Neural crest cell (in vitro differentiated cells): ENCODE results near the gene CCT4. TPM values are rescaled to one million over a fixed set of nuclear protein-coding genes. Genes with fewer than 3 reads are reported as not detected.
A peak's percentile ranks its signal among the peaks of the same experiment; 100 is the strongest.
"Not testable (repeated sequence)": the region's sequence is repeated elsewhere in the genome, so short reads cannot be mapped to it uniquely, and the experiment has no call there.

Source experiments
- DNase-seq: peaks from one replicate; pipeline ENCODE4 v3.0.0; 2021; ENCODE audit warnings: low read depth, mixed read lengths, low spot score
- H3K27ac Mint-ChIP-seq: one replicate; pipeline ENCODE4 v1.8.0; 2021; ENCODE audit warnings: mild to moderate bottlenecking, mixed read lengths; ENCODE audit not compliant: unreplicated experiment
- H3K27me3 Mint-ChIP-seq: 2 replicates; pipeline ENCODE4 v1.8.0; 2021; ENCODE audit warnings: low read depth, mild to moderate bottlenecking, mixed read lengths
- H3K36me3 Mint-ChIP-seq: 2 replicates; pipeline ENCODE4 v1.8.0; 2021; ENCODE audit warnings: low read depth, mild to moderate bottlenecking, mixed read lengths
- H3K4me1 Mint-ChIP-seq: 2 replicates; pipeline ENCODE4 v1.8.0; 2021; ENCODE audit warnings: mixed read lengths
- H3K4me3 Mint-ChIP-seq: one replicate; pipeline ENCODE4 v1.8.0; 2021; ENCODE audit warnings: mild to moderate bottlenecking, mixed read lengths
- H3K9me3 Mint-ChIP-seq: 2 replicates; pipeline ENCODE4 v1.8.0; 2021; ENCODE audit warnings: mixed read lengths
- CTCF ChIP-seq: fragments of 200-600 bp; sonication (generic); conservative IDR thresholded peaks from 2 replicates; pipeline ENCODE4 v1.5.0; 2021; ENCODE audit warnings: antibody characterized with exemption, mild to moderate bottlenecking
- total RNA-seq: library from RNA; stranded (reverse); gene quantifications from 2 replicates; pipeline ENCODE4 v1.2.1, GENCODE V29; 2021

CCT4 gene
- total RNA-seq, 1 donor from 2014 or later: 277 TPM

GRCh38 chr2:61900281-61900680, 11.8 kb upstream of the CCT4 start:
- peaks cover 4% of the 10 kb centered on the region for H3K4me1 Mint-ChIP-seq
- no peak overlapping the region for H3K4me3 Mint-ChIP-seq
- no peaks in the 10 kb centered on the region for H3K36me3 Mint-ChIP-seq
- TF ChIP-seq CTCF: no peak
- H3K27me3 Mint-ChIP-seq: no peaks in the 10 kb centered on the region
- no peak for DNase-seq
- no peaks in the 10 kb centered on the region for H3K9me3 Mint-ChIP-seq
- no peak overlapping the region for H3K27ac Mint-ChIP-seq

DNA sequence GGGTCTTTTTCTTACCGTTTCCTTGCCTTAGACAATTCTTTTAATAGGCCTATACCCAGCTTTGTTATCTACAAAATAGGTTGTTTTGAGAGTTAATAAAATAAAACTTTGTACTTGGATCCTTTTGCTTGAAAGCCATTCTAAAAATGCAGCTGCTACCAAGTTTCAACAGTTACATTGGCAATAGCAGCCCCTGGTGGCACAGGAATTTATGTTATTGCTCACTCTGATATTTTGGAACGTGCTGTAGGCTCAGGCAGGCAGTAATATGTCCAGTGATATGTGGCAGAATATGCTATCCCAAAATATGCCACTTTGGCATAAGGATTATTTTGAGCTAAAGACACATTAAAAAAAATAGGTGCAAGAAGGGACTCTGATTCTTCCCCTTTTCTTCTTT, 10.4 kb upstream of the CCT4 start:
- H3K36me3 Mint-ChIP-seq: no peaks in the 10 kb centered on the region
- no peaks in the 10 kb centered on the region for H3K4me1 Mint-ChIP-seq
- DNase-seq: no peak
- H3K27me3 Mint-ChIP-seq: no peaks in the 10 kb centered on the region
- no peak overlapping the region for H3K4me3 Mint-ChIP-seq
- no peak overlapping the region for H3K27ac Mint-ChIP-seq
- no peaks in the 10 kb centered on the region for H3K9me3 Mint-ChIP-seq
- TF ChIP-seq CTCF: peak; percentile 51

GRCh38 chr2:61887717-61888266, 664 bp downstream of the CCT4 start:
- no peak for TF ChIP-seq CTCF

GRCh38 chr2:61885896-61886603, 2.4 kb downstream of the CCT4 start:
- TF ChIP-seq CTCF: no peak

More at GRCh38 chr2:61887717-61888266, 664 bp downstream of the CCT4 start:
- Mint-ChIP-seq H3K27ac (peak overlapping the region; percentile 100), H3K36me3 (peaks cover 8% of the 10 kb centered on the region), H3K4me1 (peaks cover 28% of the 10 kb centered on the region), H3K4me3 (peak overlapping the region; percentile 99), H3K27me3 (no peaks in the 10 kb centered on the region), H3K9me3 (no peaks in the 10 kb centered on the region)
- no peak for DNase-seq

DNA sequence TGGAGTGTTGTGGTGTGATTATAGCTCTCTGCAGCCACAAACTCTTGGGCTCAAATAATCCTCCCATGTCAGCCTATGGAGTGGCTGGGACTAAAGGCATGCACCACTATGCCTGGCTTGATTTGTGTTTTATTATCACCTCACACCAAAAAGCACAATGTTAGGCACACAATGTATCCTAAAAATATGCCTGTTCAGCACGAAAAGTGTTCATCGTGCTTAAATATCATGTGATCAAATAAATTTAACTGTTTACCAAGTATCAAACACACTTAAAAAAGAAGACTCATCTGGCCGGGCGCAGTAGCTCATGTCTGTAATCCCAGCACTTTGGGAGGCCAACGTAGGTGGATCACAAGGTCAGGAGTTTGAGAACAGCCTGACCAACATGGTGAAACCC, 5.6 kb downstream of the CCT4 start:
- no peak overlapping the region for H3K4me3 Mint-ChIP-seq
- H3K27me3 Mint-ChIP-seq: no peaks in the 10 kb centered on the region
- no peak for DNase-seq
- peaks cover 11% of the 10 kb centered on the region for H3K36me3 Mint-ChIP-seq
- H3K4me1 Mint-ChIP-seq: peaks cover 21% of the 10 kb centered on the region
- TF ChIP-seq CTCF: no peak
- H3K9me3 Mint-ChIP-seq: no peaks in the 10 kb centered on the region
- H3K27ac Mint-ChIP-seq: no peak overlapping the region

More at GRCh38 chr2:61885896-61886603, 2.4 kb downstream of the CCT4 start:
- Mint-ChIP-seq H3K36me3 (peaks cover 8% of the 10 kb centered on the region), H3K27me3 (no peaks in the 10 kb centered on the region), H3K4me1 (peaks cover 28% of the 10 kb centered on the region), H3K27ac (peak overlapping the region; percentile 92), H3K4me3 (peak overlapping the region; percentile 99), H3K9me3 (no peaks in the 10 kb centered on the region)
- no peak for DNase-seq

GRCh38 chr2:61879351-61879750, 9.1 kb downstream of the CCT4 start:
- not testable (repeated sequence) for H3K27ac Mint-ChIP-seq, H3K9me3 Mint-ChIP-seq, H3K4me1 Mint-ChIP-seq, H3K27me3 Mint-ChIP-seq, H3K4me3 Mint-ChIP-seq, H3K36me3 Mint-ChIP-seq, DNase-seq
